ENCODE measurements around the gene LRP5.

GRCh38 chr11:68373815-68374501 lies 61.6 kb downstream of the LRP5 start:
- TF ChIP-seq CTCF (optimal IDR thresholded peaks at IDR 0.05 in 1 of 3, IDR thresholded peaks at IDR 0.05 in 1 of 3, conservative IDR thresholded peaks at IDR 0.05 in 1 of 3; ENCODE audit: extremely low read depth in 1 of 3, insufficient read depth in 2 of 3, low read length in 3 of 3), result no peak
- no peak for TF ChIP-seq EZH2 (IDR thresholded peaks at IDR 0.05; ENCODE audit: low read length)

Measured in keratinocyte (primary cell).